SK-N-SH (cell line): Measurements from ENCODE around the gene RASSF8.

ENCODE experiments used
- CTCF ChIP-seq: fragments of 200-600 bp; sonication (generic); IDR thresholded peaks from 2 replicates; pipeline ENCODE4 v1.6.1; 2017; ENCODE audit warnings: antibody characterized with exemption, mild to moderate bottlenecking, moderate library complexity
- EP300 ChIP-seq, 2 experiments: IDR thresholded peaks; 2 replicates each; pipeline versions ENCODE4 v1.4.0 to v1.6.1; 2012; ENCODE audit warnings: borderline replicate concordance in 1 of 2, low read depth in 1 of 2, low read length in 1 of 2
- EZH2phosphoT487 ChIP-seq: fragments of 200-600 bp; sonication (generic); IDR thresholded peaks from 2 replicates; pipeline ENCODE4 v1.6.1; 2017; ENCODE audit warnings: low read depth, mixed run types, mild to moderate bottlenecking, antibody characterized with exemption, moderate library complexity, borderline replicate concordance
- FOSL2 ChIP-seq: IDR thresholded peaks from 2 replicates; pipeline ENCODE4 v1.4.0; 2012; ENCODE audit warnings: low read depth, mild to moderate bottlenecking, moderate library complexity, borderline replicate concordance
- GABPA ChIP-seq: IDR thresholded peaks from 2 replicates; pipeline ENCODE4 v1.4.0; 2012; ENCODE audit warnings: low read depth, mild to moderate bottlenecking
- JUND ChIP-seq: IDR thresholded peaks from 2 replicates; pipeline ENCODE4 v1.4.0; 2012
- MAX ChIP-seq: IDR thresholded peaks from 2 replicates; pipeline ENCODE4 v1.4.0; 2012; ENCODE audit warnings: low read depth
- MXI1 ChIP-seq: IDR thresholded peaks from 2 replicates; pipeline ENCODE4 v1.6.1; 2012; ENCODE audit warnings: mild to moderate bottlenecking, low read depth, low read length, improper control_type of control experiment
- PBX3 ChIP-seq: IDR thresholded peaks from 2 replicates; pipeline ENCODE4; 2012
- POLR2AphosphoS5 ChIP-seq: IDR thresholded peaks from 2 replicates; pipeline ENCODE4 v1.6.1; 2012; ENCODE audit warnings: low read depth, low read length
- RAD21 ChIP-seq: IDR thresholded peaks from 2 replicates; pipeline ENCODE4 v1.6.1; 2012; ENCODE audit warnings: mild to moderate bottlenecking, low read length
- SIN3A ChIP-seq: IDR thresholded peaks from 2 replicates; pipeline ENCODE4 v1.6.1; 2012; ENCODE audit warnings: low read depth, mild to moderate bottlenecking, low read length, moderate library complexity, borderline replicate concordance

GRCh38 chr12:26046203-26046602 is 87.7 kb downstream of the RASSF8 start:
- TF ChIP-seq POLR2AphosphoS5 (no peak), CTCF (no peak), SIN3A (no peak), RAD21 (no peak), GABPA (no peak), EP300 (IDR thresholded peaks at IDR 0.05; ENCODE audit: borderline replicate concordance in 1 of 2, low read depth in 1 of 2, low read length in 1 of 2) (no peak), FOSL2 (no peak), MXI1 (no peak), JUND (no peak), EZH2phosphoT487 (no peak), PBX3 (no peak), MAX (no peak)
